PC-3 (cell line): Measurements from ENCODE around the gene PLA2G12A. TPM values are rescaled to one million over a fixed set of nuclear protein-coding genes. Genes with fewer than 3 reads are reported as not detected.

Experiments used
- ATAC-seq: fragments of 200-7000 bp; cut with Tn5 transposase; 2 replicates; pipeline ENCODE4 v1.9.1; 2020; ENCODE audit warnings: mild to moderate bottlenecking, moderate library complexity
- BruUV-seq: library from RNA; stranded (reverse); fragments of 400-500 nt; replicated peaks from 2 replicates; lab custom pipeline; 2021; lab: Mats Ljungman, UMichigan
- CTCF ChIA-PET: fragments of 300-600 bp; sonication (Branson Sonifier 250); formaldehyde crosslinking; loops from one replicate; lab custom pipeline; 2022; ENCODE audit warnings: antibody characterized with exemption; lab: Charles Lee
- POLR2A ChIA-PET: fragments of 300-600 bp; sonication (Branson Sonifier 250); formaldehyde crosslinking; loops from one replicate; lab custom pipeline; 2022; ENCODE audit warnings: antibody characterized with exemption; ENCODE audit not compliant: unreplicated experiment; lab: Charles Lee
- DNase-seq: peaks from one replicate; pipeline ENCODE4 v3.0.0-alpha.2; 2015
- H2AFZ ChIP-seq: fragments of 300-600 bp; sonication (generic); 2 replicates; pipeline ENCODE4 v1.6.0; 2016; ENCODE audit warnings: antibody characterized with exemption, low read length
- H3F3A ChIP-seq: fragments of 300-600 bp; sonication (generic); one replicate; pipeline ENCODE4 v1.6.0; 2017; ENCODE audit warnings: antibody characterized with exemption, low read length, control low read depth, mild to moderate bottlenecking; ENCODE audit not compliant: unreplicated experiment
- H3K27ac ChIP-seq: fragments of 300-600 bp; sonication (generic); 2 replicates; pipeline ENCODE4 v1.5.1; 2016; ENCODE audit warnings: mild to moderate bottlenecking, low read length
- H3K27me3 ChIP-seq: fragments of 300-600 bp; sonication (generic); 2 replicates; pipeline ENCODE4 v1.6.1; 2016; ENCODE audit warnings: low read length, mixed read lengths
- H3K36me3 ChIP-seq: fragments of 300-600 bp; sonication (generic); 2 replicates; pipeline ENCODE4 v1.6.1; 2016; ENCODE audit warnings: low read depth, mixed run types, low read length, mixed read lengths
- H3K4me1 ChIP-seq: fragments of 300-600 bp; sonication (generic); 2 replicates; pipeline ENCODE4 v1.5.1; 2016; ENCODE audit warnings: low read length; ENCODE audit not compliant: insufficient read depth
- H3K4me2 ChIP-seq: fragments of 300-600 bp; sonication (generic); 2 replicates; pipeline ENCODE4 v1.6.0; 2016; ENCODE audit warnings: low read length
- H3K4me3 ChIP-seq: fragments of 300-600 bp; sonication (generic); 2 replicates; pipeline ENCODE4 v1.5.1; 2016; ENCODE audit warnings: mild to moderate bottlenecking, low read length, mixed read lengths
- H3K79me2 ChIP-seq: fragments of 300-600 bp; sonication (generic); 2 replicates; pipeline ENCODE4 v1.6.1; 2017; ENCODE audit warnings: low read length, mixed read lengths
- H3K9ac ChIP-seq: fragments of 300-600 bp; sonication (generic); 2 replicates; pipeline ENCODE4 v1.6.0; 2016; ENCODE audit warnings: mild to moderate bottlenecking, low read length
- H3K9me2 ChIP-seq: fragments of 300-600 bp; sonication (generic); replicated peaks from 2 replicates; pipeline ENCODE4 v1.6.1; 2016; ENCODE audit warnings: mixed run types, low read length, mixed read lengths
- H3K9me3 ChIP-seq: fragments of 300-600 bp; sonication (generic); 2 replicates; pipeline ENCODE4 v1.6.1; 2016; ENCODE audit warnings: low read length, mixed read lengths
- H4K20me1 ChIP-seq: fragments of 300-600 bp; sonication (generic); 2 replicates; pipeline ENCODE4 v1.6.1; 2016; ENCODE audit warnings: low read length, mixed read lengths
- EZH2 ChIP-seq: fragments of 300-600 bp; sonication (generic); IDR thresholded peaks from one replicate; pipeline ENCODE4 v1.6.1; 2017; ENCODE audit warnings: antibody characterized with exemption, mild to moderate bottlenecking, low read length; ENCODE audit not compliant: unreplicated experiment
- EZH2phosphoT487 ChIP-seq: fragments of 300-600 bp; sonication (generic); IDR thresholded peaks from 2 replicates; pipeline ENCODE4 v1.6.1; 2018; ENCODE audit warnings: mild to moderate bottlenecking, antibody characterized with exemption, low read length, borderline replicate concordance
- intact Hi-C: fragments of 100-400 bp; cut with micrococcal nuclease; formaldehyde crosslinking; loops from 2 replicates; pipeline ENCODE4 v1.9.0; 2023
- total RNA-seq: library from RNA; depleted of rRNA; stranded (reverse); fragments of >200 nt; gene quantifications from 2 replicates; pipeline ENCODE4 v1.2.3, GENCODE V29; 2014
- TF ChIP-seq, protein P1 (sequence below): fragments of 300-600 bp; sonication (generic); conservative IDR thresholded peaks from 2 replicates; pipeline ENCODE4 v1.5.1; 2017; ENCODE audit warnings: antibody characterized with exemption, low read depth, mild to moderate bottlenecking, low read length

Gene PLA2G12A
- total RNA-seq, 1 experiment from 2014 or later = 51.6 TPM

DNA sequence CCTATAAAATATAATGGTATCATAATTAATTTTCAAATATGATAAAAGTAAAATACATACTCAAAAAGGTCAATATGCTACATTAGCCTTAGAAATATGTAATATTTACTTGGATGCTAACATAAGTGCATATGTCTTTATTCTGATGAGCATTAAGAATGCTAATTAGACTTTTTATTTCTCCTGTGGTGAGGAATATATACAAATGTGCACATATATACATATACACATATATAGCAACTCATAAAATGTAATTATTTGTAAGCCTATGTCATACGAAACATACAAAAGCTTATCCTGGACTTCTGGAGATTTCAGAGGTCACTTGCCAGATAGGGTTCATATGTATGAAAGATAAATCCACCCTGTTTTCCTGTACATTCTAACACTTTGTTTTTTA lies 11.1 kb downstream of the PLA2G12A start:
- H3K9me2 ChIP-seq = no peaks in the 10 kb centered on the region
- no peak for DNase-seq
- no peaks in the 10 kb centered on the region; the same call in 1 of the 2 replicates for H3K36me3 ChIP-seq
- H3K9me3 ChIP-seq = no peaks in the 10 kb centered on the region
- ChIA-PET POLR2A (no interaction called here), CTCF (no interaction called here)
- no peak overlapping the region for H3K9ac ChIP-seq
- H3K79me2 ChIP-seq = peaks cover 35% of the 10 kb centered on the region
- no peaks in the 10 kb centered on the region for H3F3A ChIP-seq
- peaks cover 23% of the 10 kb centered on the region for H3K4me1 ChIP-seq
- H2AFZ ChIP-seq = no peak overlapping the region
- ATAC-seq = no peak
- H3K27me3 ChIP-seq = no peaks in the 10 kb centered on the region
- H3K4me2 ChIP-seq = no peak overlapping the region
- intact Hi-C loops = no loop called here
- H3K27ac ChIP-seq = no peak overlapping the region
- TF ChIP-seq, protein P1, sequence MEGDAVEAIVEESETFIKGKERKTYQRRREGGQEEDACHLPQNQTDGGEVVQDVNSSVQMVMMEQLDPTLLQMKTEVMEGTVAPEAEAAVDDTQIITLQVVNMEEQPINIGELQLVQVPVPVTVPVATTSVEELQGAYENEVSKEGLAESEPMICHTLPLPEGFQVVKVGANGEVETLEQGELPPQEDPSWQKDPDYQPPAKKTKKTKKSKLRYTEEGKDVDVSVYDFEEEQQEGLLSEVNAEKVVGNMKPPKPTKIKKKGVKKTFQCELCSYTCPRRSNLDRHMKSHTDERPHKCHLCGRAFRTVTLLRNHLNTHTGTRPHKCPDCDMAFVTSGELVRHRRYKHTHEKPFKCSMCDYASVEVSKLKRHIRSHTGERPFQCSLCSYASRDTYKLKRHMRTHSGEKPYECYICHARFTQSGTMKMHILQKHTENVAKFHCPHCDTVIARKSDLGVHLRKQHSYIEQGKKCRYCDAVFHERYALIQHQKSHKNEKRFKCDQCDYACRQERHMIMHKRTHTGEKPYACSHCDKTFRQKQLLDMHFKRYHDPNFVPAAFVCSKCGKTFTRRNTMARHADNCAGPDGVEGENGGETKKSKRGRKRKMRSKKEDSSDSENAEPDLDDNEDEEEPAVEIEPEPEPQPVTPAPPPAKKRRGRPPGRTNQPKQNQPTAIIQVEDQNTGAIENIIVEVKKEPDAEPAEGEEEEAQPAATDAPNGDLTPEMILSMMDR = no peak
- TF ChIP-seq EZH2 (no peak), EZH2phosphoT487 (no peak)
- H4K20me1 ChIP-seq = 0 out of 2 replicates have a peak, but pooled peaks cover 3% of the 10 kb centered on the region
- BruUV-seq = no TSS peak
- H3K4me3 ChIP-seq = no peak overlapping the region

DNA sequence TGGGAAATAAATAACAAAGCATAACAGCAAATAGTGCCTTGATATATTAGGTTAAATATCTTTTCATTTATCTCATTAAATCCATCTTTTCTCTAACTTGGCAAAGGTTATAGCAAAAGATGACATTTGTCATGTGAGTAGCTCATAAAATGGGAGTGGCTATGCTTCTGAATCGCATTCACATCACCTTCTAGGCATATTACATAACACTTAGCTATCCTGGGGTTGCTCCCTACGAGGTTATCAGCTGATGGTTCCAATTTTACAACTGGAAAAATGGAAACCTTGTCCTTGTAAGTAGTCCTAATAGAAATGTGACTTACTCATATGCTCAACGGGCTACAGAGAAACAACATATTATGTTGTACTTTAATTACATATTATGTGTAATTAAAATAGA lies 16.4 kb downstream of the PLA2G12A start:
- H3K9ac ChIP-seq = no peak overlapping the region
- ChIA-PET POLR2A (no interaction called here), CTCF (no interaction called here)
- H3K27me3 ChIP-seq = no peaks in the 10 kb centered on the region
- no peak overlapping the region for H3K4me2 ChIP-seq
- H3K79me2 ChIP-seq = peaks cover 5% of the 10 kb centered on the region
- H3K4me1 ChIP-seq = no peaks in the 10 kb centered on the region
- no peak overlapping the region for H3K4me3 ChIP-seq
- intact Hi-C loops = no loop called here
- H3K27ac ChIP-seq = no peak overlapping the region
- no peaks in the 10 kb centered on the region for H3K36me3 ChIP-seq
- H4K20me1 ChIP-seq = no peaks in the 10 kb centered on the region
- no peaks in the 10 kb centered on the region for H3K9me2 ChIP-seq
- BruUV-seq = no TSS peak
- TF ChIP-seq EZH2phosphoT487 = no peak
- TF ChIP-seq, protein P1 = no peak
- H3K9me3 ChIP-seq = no peaks in the 10 kb centered on the region
- no peaks in the 10 kb centered on the region for H3F3A ChIP-seq
- H2AFZ ChIP-seq = no peak overlapping the region
- DNase-seq (no peak), ATAC-seq (no peak)

DNA sequence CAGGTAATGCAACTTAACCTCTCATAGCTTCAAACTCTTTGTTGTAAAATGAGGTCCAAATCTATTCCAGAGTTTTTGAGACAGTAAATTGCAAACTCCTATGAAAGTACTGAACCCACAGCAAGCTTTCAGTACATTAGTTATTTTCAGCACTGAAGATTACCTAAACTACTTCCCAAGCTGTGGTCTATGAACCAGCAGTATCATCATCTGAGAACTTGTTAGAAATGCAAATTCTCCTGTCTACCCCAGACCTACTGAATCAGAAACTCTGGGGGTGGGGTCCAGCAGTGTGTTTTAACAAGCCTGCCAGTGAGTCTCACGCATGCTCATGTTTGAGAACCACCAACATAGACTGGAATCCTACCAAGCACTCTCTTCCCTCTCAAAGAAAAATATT lies 20.9 kb downstream of the PLA2G12A start:
- ATAC-seq (no peak), DNase-seq (no peak)
- no peaks in the 10 kb centered on the region; the same call in 1 of the 2 replicates for H3K36me3 ChIP-seq
- peaks cover under 1% of the 10 kb centered on the region; the same call in 1 of the 2 replicates for H3K4me1 ChIP-seq
- intact Hi-C loops = no loop called here
- no peaks in the 10 kb centered on the region for H3K27me3 ChIP-seq
- ChIA-PET CTCF (no interaction called here), POLR2A (no interaction called here)
- no peaks in the 10 kb centered on the region for H3K9me3 ChIP-seq
- no peak overlapping the region for H3K4me2 ChIP-seq
- no peak overlapping the region for H3K4me3 ChIP-seq
- no peaks in the 10 kb centered on the region for H3K9me2 ChIP-seq
- no peak overlapping the region for H3K27ac ChIP-seq
- no peaks in the 10 kb centered on the region for H3F3A ChIP-seq
- no peak overlapping the region for H3K9ac ChIP-seq
- TF ChIP-seq, protein P1 = no peak
- TF ChIP-seq EZH2 (no peak), EZH2phosphoT487 (no peak)
- no peaks in the 10 kb centered on the region for H3K79me2 ChIP-seq
- H4K20me1 ChIP-seq = no peaks in the 10 kb centered on the region
- H2AFZ ChIP-seq = no peak overlapping the region
- BruUV-seq = no TSS peak
